ENCODE measurements around the gene VSIG4. TPM values are rescaled to one million over a fixed set of nuclear protein-coding genes. Genes with fewer than 3 reads are reported as not detected.

VSIG4 gene
- total and polyA plus RNA-seq, 2 of the 13 experiments (the other 11 are each of a cell fraction or from before 2014, with no cell fraction given): not detected

- no peaks in the 10 kb centered on the region for H4K20me1 ChIP-seq (ENCODE audit: insufficient read depth, low read length)
- H3K79me2 ChIP-seq (ENCODE audit: insufficient read depth, low read length): no peaks in the 10 kb centered on the region
- TF ChIP-seq ZNF44 (CRISPR knock-in tag; IDR thresholded peaks at IDR 0.05) (no peak), ISX (CRISPR knock-in tag; conservative IDR thresholded peaks at IDR 0.05) (no peak), STAT5B (CRISPR knock-in tag; IDR thresholded peaks at IDR 0.05) (no peak), ZNF558 (CRISPR knock-in tag; IDR thresholded peaks at IDR 0.05; ENCODE audit: borderline replicate concordance) (no peak), HOXA7 (CRISPR knock-in tag; IDR thresholded peaks at IDR 0.05) (no peak), NFE2L1 (CRISPR knock-in tag; IDR thresholded peaks at IDR 0.05; ENCODE audit: borderline replicate concordance) (no peak), SP140L (CRISPR knock-in tag; IDR thresholded peaks at IDR 0.05; ENCODE audit: borderline replicate concordance) (no peak)
- TF ChIP-seq, protein P1, sequence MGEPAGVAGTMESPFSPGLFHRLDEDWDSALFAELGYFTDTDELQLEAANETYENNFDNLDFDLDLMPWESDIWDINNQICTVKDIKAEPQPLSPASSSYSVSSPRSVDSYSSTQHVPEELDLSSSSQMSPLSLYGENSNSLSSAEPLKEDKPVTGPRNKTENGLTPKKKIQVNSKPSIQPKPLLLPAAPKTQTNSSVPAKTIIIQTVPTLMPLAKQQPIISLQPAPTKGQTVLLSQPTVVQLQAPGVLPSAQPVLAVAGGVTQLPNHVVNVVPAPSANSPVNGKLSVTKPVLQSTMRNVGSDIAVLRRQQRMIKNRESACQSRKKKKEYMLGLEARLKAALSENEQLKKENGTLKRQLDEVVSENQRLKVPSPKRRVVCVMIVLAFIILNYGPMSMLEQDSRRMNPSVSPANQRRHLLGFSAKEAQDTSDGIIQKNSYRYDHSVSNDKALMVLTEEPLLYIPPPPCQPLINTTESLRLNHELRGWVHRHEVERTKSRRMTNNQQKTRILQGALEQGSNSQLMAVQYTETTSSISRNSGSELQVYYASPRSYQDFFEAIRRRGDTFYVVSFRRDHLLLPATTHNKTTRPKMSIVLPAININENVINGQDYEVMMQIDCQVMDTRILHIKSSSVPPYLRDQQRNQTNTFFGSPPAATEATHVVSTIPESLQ (CRISPR knock-in tag; conservative IDR thresholded peaks at IDR 0.05): no peak
- TF ChIP-seq, protein P2, sequence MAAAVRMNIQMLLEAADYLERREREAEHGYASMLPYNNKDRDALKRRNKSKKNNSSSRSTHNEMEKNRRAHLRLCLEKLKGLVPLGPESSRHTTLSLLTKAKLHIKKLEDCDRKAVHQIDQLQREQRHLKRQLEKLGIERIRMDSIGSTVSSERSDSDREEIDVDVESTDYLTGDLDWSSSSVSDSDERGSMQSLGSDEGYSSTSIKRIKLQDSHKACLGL (CRISPR knock-in tag; IDR thresholded peaks at IDR 0.05): no peak
- intact Hi-C loops (cut with micrococcal nuclease; ENCODE audit: unreplicated experiment): no loop called here
- ATAC-seq (no peak), FAIRE-seq (no peak), DNase-seq (ENCODE audit: low spot score) (no peak)
- no CpG with 5 or more reads among the region's 2 CpGs for WGBS (ENCODE audit: low lambda C conversion rate)
- H3K4me3 ChIP-seq (replicated peaks in 1 of 3; ENCODE audit: insufficient read depth in 1 of 3, low read depth in 2 of 3, low read length in 3 of 3): no peak overlapping the region
- H2AFZ ChIP-seq (ENCODE audit: low read length): no peak overlapping the region
- H3K4me2 ChIP-seq (ENCODE audit: low read depth, low read length): no peak overlapping the region
- in situ Hi-C loops (cut with HindIII; ENCODE audit: extremely low pct_ligation_motif_present, low pct_unique_long_range_greater_than_20kb): no loop called here
- H3K36me3 ChIP-seq (replicated peaks in 1 of 2; ENCODE audit: control insufficient read depth in 1 of 2, insufficient read depth in 2 of 2, low read length in 2 of 2): no peaks in the 10 kb centered on the region
- H3K27me3 ChIP-seq (ENCODE audit: control insufficient read depth in 1 of 2, insufficient read depth in 2 of 2, low read length in 2 of 2): no peaks in the 10 kb centered on the region
- no peaks in the 10 kb centered on the region for H3K4me1 ChIP-seq (ENCODE audit: insufficient read depth, low read length)
- POLR2A ChIA-PET: no interaction called here
- no peak overlapping the region for H3K9ac ChIP-seq (ENCODE audit: insufficient read depth, low read depth, low read length)
- CTCF ChIA-PET (ENCODE audit: low intra/inter-chr PET ratio, low total read pairs): no interaction called here
- H3K9me3 ChIP-seq (ENCODE audit: low read length): no peaks in the 10 kb centered on the region
- H3K27ac ChIP-seq (ENCODE audit: extremely low read length, insufficient read depth, low read length): no peak overlapping the region
- BruUV-seq (replicated peaks): no TSS peak
Observed at GRCh38 chrX:66015152-66015831, 24.6 kb downstream of the VSIG4 start.

All from HepG2 (cell line).